Right kidney (tissue), 1 donor: Measurements from ENCODE around the gene SNX2.
"Not testable (repeated sequence)": the region's sequence is repeated elsewhere in the genome, so short reads cannot be mapped to it uniquely, and the experiment has no call there.

Experiments used
- DNase-seq: peaks from one replicate; pipeline ENCODE4 v3.0.0-alpha.2; 2016

Gene SNX2

DNA sequence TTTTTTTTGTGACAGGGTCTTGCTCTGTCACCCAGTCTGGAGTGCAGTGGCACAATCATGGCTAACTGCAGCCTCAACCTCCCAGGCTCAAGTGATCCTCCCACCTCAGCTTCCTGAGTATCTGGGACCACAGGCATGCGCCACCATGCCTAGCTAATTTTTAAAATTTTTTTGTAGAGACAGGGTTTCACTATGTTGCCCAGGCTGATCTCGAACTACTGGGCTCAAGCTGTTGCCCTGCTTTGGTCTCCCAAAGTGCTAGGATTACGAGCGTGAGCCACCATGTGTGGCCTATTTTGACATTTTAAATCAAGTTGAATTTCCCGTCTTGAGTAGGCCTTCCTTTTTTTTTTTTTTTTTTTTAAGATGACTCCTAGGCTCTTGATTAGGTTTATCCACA, 13.0 kb upstream of the SNX2 start:
- DNase-seq, result not testable (repeated sequence)

GRCh38 chr5:122766130-122766529, 8.8 kb upstream of the SNX2 start:
- DNase-seq, result no peak

- DNase-seq, result no peak
These were observed 4.4 kb upstream of the SNX2 start for GRCh38 chr5:122770477-122770876.

GRCh38 chr5:122772446-122772845, 2.4 kb upstream of the SNX2 start:
- DNase-seq, result no peak

DNA sequence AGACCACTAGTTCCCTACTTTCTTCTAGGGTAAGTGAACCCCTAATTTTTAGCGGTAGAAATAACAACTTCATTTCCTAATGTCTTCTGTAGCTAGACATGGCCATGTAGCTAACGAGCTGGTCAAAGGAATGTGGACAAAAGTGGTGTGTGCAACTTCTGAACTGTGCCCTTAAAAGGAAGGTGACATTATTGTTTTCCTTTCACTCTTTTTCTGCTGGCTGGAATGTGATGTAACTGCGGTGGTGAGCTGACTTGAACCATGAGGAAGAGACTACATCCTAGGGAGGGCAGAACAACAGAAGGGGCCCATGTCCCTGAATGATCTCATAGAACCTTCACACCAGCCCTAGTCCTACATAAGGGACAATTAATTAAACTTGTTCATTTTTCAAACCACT, 1.3 kb upstream of the SNX2 start:
- DNase-seq, result no peak

DNA sequence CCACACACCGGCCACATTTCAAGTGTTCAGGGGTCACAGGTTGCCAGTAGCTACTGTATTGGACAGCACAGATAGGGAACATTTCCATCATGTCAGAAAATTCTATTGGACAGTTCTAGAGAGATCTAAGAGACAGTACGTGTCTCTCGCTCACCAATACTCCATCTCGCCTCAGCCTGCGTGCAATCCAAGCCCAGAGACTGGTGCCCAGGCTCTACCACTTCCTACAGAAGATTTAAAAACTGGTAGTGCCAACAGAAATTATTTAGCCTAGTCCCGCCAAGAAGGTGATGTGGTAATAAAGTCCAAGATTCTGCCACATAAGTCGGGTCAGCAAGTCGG, 390 bp upstream of the SNX2 start:
- DNase-seq, result peak; percentile 76

GRCh38 chr5:122775550-122776542, 966 bp downstream of the SNX2 start:
- DNase-seq, result no peak

- DNase-seq, result no peak
These were observed 3.3 kb downstream of the SNX2 start for GRCh38 chr5:122778157-122778556.

DNA sequence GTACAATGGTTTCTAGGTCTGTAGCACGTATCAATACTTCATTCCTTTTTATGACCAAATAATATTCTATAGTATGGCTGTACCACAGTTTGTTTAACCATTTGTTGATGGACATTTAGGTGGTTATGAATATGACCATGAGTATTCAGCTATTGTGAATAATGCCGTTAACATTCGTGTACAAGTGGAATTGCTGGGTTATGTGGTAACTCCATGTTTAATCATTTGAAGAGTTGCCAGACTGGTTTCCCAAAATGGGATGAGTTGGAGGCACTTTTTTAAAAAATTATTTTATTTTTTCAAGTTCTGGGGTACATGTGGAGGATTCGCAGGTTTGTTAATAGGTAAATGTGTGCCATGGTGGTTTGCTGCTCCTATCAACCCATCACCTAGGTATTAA, 4.6 kb downstream of the SNX2 start:
- no peak for DNase-seq

- no peak for DNase-seq
These were observed 5.4 kb downstream of the SNX2 start for GRCh38 chr5:122780296-122780695.

DNA sequence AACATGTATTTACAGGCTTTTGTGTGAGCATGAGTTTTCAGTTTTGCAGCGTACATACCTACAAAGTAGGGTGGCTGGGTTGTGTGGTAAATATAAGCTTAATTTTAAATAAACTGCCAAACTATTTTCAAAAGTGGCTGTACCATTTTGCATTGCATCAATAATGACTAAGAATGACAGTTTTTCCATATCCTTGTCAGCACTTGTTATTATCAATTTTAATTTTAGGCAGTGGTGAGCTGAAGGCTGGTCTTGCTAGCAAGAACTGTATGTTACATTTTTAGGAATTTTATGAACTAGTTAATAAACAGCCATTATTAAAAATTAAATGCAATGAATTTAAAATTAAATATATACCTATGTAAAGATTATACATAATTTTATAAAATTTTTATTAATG, 6.6 kb downstream of the SNX2 start:
- DNase-seq, result no peak

- no peak for DNase-seq
These were observed 10.4 kb downstream of the SNX2 start for GRCh38 chr5:122785294-122785693.

DNA sequence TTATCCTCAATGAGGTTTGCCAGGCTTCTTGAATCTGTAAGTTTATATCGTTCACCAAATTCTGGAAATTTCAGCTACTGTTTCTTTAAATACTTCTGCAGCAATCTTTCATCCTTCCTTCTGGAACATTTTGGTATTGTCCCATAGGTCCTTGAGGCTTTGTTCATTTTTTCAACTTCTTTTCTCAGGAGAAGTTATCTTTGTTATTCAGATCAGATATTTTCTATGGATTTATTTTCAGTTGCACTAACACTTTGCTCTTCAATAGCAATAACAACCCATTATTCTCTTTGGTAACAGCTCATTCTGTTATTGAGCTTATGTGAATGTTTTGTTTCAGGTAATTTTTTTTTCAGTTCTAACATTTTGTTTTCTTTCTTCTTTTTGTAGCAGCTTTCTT, 13.5 kb downstream of the SNX2 start:
- no peak for DNase-seq

GRCh38 chr5:122788996-122789395, 14.1 kb downstream of the SNX2 start:
- DNase-seq, result no peak

DNA sequence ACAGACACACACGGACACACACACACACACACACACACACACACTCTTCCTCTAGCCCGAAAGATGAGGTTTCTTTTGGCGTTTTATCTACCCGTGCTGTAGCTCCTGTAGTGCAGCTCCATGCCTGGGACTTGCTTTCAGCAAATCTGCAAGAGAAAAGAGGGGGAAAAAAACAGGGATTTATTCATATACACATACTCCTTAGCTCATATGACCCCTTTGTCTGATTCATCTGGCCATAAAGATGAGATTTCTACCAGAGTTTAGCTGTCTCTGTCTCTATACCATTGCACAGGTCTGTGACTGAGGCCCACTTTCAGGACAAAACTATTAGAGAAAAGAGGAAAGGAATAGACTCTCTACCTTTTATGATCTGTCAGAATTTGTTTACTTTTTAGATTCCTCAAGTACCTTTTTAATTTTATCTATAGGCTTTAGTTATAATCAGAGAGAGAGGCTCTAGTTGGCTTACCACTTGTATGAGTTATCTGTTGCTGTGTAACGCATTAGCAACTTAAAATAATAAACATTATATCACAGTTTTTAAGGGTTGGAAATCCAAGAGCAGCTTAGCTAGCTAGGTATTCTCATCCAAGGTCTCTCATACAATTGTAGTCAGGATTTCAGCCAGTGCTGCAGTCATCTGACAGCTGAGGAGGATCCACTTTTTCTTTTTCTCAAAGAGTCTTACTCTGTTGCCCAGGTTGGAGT, 14.7 kb downstream of the SNX2 start:
- no peak for DNase-seq

GRCh38 chr5:122790354-122791103, 15.6 kb downstream of the SNX2 start:
- DNase-seq, result no peak

GRCh38 chr5:122805481-122805880, 30.6 kb downstream of the SNX2 start:
- no peak for DNase-seq

DNA sequence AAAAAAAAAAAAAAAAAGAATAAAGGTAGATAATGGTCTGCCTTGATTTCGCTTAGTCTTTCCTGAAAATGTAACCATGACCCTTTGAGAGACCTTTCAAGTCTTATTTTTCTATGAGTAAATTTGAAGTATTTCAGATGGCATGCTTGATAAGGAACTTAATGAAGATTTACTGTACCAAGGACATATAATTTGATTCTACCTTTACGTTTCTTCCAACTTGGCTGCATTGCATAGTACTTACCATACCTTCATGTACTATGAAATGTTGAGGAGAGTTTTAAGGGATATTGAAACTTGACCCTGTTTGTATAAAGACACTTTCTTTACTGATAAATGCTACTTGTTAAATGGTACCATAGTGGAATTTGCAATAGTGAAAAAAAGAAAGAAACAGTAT, 35.5 kb downstream of the SNX2 start:
- DNase-seq, result no peak

GRCh38 chr5:122815218-122815767, 40.4 kb downstream of the SNX2 start:
- DNase-seq, result no peak

- no peak for DNase-seq
These were observed 41.9 kb downstream of the SNX2 start for GRCh38 chr5:122816756-122817155.

DNA sequence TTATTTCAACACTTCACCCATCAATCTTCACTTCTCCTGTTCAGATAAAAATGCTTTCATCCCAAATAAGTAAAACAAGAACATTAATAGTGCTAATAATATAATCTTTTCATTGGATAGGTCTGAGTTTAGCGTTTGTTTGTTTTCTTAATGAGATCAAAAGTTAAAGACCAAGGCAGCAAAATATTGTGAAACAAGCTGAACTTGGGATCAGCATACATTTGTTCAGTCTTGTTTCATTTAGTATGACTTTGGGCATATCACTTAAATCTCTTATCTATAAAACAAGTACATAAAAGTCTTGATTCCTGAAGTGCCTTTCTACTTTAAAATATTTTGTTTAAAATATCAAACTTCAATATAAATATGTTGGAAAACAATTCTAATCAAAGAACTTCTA, 57.1 kb downstream of the SNX2 start:
- DNase-seq, result no peak

- DNase-seq, result no peak
These were observed 60.8 kb downstream of the SNX2 start for GRCh38 chr5:122835681-122836080.

DNA sequence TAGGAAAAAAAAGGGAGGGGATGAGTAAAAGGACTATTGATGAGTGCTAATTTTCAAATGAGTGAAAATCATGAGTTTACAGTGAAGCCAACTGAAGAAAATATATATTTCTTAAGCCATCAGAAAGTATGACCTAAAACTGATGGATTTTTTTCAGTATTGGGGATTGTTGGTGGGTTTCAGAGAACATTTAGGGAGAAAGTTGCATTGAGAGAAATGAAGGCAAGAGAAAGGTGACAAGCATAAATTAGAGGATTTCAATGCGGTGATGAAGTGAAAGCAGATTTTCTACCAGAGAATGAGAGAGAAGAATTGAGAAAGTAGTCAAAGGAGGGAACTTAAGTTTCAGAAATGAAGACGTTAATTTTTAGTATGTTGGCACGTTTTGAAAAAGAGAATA, 62.1 kb downstream of the SNX2 start:
- no peak for DNase-seq
